Left lobe of liver (tissue), 2 donors: ENCODE results near the gene MPHOSPH6. TPM values are rescaled to one million over a fixed set of nuclear protein-coding genes. Genes with fewer than 3 reads are reported as not detected.
"Not testable (repeated sequence)": the region's sequence is repeated elsewhere in the genome, so short reads cannot be mapped to it uniquely, and the experiment has no call there.

ENCODE experiments used
- ATAC-seq: fragments of 200-7000 bp; cut with Tn5 transposase; one replicate; pipeline ENCODE4 v1.9.1; 2020; ENCODE audit warnings: mild to moderate bottlenecking, moderate library complexity
- DNase-seq: peaks from one replicate; pipeline ENCODE4 v3.0.0-alpha.2; 2020; ENCODE audit warnings: low spot score
- total RNA-seq: library from RNA; stranded (reverse); gene quantifications from one replicate; pipeline ENCODE4 v1.2.1, GENCODE V29; 2021
- donor health status: DM: no; HTN: no; CAD: no; lungs with moderate emphysema.
- donor health status: DM: no; HTN: yes; CAD: no.

MPHOSPH6 gene
- total RNA-seq, 1 donor from 2014 or later = 7.1 TPM

DNA sequence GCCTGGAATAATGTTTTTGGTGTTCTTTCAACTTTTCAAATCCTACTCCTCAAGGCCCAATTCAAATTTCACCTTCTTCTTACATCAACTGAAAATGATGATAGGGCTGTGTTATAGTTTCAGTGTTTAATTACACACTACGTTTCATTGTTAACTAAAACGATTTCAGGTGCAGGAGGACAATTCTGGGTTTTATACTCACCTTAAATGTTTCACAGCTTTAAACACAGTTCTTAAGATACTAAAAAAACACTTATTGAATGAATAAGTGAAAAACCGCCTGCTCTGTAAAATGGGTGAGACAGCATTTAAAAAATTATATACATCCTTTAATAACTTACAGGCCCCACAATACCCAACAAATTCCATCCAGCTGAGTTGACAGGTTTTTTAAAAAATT lies 6.2 kb upstream of the MPHOSPH6 start:
- no peak for DNase-seq
- no peak for ATAC-seq

DNA sequence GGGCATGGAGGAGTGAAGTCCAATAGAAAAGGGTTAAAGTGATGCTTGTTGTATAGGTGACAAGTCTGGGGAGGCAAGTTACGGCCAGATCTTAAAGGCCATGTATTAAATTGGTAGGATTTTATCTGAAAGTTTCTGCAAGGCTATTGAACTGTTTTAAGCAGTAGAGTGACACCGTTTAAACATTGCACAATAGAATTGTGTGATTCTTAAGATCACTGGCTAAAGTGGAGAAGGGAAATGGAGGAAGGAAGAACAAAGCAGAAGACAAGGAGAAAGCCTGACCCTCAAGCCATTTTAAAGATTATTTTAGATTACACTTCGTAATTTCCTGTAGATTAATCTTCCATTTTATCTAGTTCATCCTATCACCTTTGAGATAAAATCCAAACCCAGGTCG lies 5.6 kb upstream of the MPHOSPH6 start:
- DNase-seq (no peak), ATAC-seq (no peak)

DNA sequence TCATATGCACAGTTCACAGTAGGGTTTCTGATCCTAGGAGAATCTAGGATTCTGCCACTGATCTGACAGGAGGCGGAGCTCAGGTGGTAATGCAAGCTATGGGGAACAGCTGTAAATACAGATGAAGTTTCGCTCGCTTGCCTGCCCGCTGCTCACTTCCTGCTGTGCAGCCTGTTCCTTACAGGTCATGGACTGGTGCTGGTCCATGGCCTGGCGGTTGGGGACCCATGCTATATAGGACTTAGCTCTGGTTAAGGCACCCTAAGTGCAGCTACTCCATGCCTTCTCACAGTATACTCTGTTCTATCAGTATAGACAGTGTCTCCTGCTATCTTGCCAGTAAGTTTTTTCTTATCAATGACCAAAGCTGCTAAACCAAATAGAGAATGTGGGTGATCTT lies 2.4 kb downstream of the MPHOSPH6 start:
- ATAC-seq (no peak), DNase-seq (no peak)

DNA sequence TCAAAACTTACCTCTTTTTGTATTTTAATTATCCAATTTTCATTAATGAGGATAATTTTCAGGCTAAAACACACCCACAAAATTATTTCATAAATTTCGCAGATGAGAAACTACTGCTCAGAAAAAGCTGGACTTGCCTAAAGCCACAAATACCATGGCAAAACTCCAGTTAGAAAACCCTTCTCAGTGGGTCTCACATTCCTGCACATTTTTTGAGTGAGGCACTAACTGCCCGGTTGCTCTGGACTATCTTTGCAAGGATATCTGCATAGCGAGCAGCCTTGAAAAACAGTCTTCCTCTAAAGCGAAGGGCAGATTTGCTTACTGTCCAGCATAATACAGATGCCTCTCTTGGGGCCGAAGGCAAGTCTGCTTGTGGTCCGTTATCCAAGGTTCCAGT lies 9.8 kb downstream of the MPHOSPH6 start:
- ATAC-seq (no peak), DNase-seq (no peak)

DNA sequence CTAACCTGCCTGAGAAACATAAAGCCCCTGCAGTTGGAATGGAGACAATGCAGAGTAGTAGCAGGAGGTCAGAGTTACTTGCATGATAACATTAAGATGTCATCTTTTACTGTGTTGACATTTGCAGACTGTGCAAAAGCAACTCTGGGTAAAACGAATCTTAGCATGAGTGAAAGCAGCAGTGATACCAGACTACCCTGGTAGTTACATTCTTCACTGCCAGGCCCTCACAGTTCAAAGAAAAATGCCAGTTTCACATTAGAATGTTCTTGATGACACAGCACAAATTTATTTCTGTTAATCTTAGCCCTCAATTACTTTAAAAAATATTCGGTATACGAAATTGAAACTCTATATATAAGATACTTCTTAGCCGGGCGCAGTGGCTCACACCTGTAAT lies 12.2 kb downstream of the MPHOSPH6 start:
- ATAC-seq (no peak), DNase-seq (no peak)

DNA sequence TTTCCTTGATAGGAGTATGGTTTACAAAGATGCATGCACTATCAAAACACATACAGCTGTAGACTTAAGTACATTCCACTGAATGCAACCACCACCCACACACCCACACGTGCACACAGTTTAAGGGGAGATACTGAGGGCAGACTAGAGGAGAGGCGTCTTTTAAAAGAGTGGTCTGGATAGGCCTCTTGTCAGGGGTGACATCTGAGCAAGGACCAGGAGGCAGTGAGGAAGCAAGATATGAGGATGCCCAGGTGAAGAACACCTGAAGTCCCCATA lies 12.6 kb downstream of the MPHOSPH6 start:
- ATAC-seq = no peak

DNA sequence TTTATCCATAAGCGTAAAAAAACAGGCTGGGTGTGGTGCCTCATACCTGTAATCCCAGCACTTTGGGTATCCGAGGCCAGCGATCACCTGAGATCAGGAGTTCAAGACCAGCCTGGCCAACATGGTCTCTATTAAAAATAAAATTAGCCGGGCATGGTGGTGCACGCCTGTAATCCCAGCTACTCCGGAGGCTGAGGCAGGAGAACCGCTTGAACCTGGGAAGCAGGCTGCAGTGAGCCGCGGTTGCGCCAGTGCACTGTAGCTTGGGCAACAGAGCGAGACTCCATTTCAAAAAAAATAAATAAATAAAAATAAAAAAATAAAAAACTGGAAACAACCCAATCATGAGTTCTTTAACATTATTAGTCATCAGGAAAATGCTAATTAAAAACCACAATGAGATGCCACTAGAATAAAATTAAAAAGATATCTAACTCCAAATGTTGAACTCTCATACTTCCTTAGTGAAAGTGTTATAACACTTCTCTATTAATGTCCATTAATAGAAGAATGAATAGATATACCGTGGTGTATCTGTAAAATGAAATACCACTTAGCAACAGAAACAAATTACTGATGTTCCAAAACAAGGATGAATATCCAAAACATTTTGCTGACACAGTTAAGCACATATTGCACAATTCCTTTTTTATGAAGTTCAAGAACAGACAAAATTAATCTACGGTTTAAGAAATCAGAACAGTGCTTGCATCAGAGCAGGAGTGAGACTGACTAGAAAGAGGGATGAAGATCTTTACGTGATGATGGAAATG lies 13.1 kb downstream of the MPHOSPH6 start:
- DNase-seq (no peak), ATAC-seq (no peak)

More for the DNA sequence above, 12.6 kb downstream of the MPHOSPH6 start:
- no peak for DNase-seq

DNA sequence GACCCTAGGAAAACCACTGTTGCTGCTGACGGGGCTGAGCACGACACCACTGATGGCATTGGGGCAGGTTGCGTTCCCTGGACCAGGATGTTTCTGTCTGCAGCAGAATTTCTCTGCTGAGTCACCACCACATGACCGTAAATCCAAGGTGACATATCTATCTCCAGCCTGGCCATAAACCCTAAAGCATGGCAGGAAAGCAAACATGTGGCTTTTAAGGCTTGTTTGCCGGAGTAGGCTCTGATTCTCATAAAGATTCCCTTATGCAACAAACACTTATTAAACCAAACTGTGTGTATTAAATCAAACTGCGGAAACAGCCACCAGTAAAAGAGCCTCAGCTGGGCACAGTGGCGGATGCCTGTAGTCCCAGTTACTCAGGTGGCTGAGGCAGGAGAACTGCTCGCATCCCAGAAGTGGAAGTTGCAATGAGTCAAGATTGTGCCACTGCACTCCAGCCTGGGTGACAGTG lies 17.3 kb downstream of the MPHOSPH6 start:
- DNase-seq (no peak), ATAC-seq (no peak)

DNA sequence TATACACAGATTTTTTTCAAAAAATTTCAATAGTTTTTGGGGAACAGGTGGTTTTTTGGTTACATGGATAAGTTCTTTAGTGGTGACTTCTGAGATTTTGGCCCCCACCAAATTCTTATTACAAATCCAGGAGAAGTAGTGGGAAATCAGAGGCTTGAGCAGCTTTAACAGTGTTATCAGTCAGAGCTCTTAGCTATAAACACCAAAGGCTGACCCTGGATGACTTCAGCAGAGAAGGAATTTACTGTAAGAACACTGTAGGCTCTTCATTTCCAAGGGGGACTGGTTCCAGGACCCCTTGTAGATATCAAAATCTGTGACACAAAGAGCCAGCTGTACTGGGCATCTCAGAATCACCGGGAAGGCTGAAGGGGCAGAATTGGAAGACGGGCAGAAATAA lies 17.8 kb downstream of the MPHOSPH6 start:
- DNase-seq = no peak
- no peak for ATAC-seq

DNA sequence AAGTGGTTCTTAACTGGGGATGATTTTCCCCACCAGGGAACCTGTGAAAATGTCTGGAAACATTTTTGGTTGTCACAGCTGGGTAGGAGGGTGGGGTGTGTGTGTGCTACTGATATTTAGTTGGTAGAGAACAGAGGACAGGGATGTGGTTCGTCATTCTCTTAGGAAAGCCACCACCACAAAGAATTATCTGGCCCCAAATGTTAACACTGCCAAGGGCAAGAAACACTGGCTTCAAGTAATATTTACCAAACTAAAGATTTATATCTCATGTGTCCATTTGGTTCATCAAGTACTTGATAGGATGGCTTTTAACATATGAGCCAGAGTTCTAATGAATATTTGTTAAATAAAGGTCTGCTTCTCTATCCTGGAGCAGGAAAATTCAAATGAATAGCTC lies 19.5 kb downstream of the MPHOSPH6 start:
- ATAC-seq (no peak), DNase-seq (no peak)

DNA sequence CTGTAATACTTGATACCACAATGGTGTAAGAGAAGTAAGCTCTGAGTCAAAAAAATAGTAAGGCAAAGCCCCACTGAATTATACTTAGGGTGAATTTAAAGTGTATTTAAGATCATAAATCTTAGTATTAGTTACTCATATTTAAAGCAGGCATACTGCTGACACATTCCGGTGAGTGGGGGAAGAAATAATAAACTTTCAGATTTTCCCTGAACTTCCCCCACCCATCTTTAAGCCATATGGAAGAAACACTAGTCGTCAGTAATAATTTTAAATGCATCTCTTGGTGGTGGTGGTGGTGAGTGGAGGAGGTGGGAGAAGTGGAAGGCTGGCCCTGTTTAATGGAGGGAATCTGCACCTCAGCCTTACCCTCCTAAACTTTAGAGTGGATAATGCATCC lies 20.5 kb downstream of the MPHOSPH6 start:
- DNase-seq (no peak), ATAC-seq (no peak)

DNA sequence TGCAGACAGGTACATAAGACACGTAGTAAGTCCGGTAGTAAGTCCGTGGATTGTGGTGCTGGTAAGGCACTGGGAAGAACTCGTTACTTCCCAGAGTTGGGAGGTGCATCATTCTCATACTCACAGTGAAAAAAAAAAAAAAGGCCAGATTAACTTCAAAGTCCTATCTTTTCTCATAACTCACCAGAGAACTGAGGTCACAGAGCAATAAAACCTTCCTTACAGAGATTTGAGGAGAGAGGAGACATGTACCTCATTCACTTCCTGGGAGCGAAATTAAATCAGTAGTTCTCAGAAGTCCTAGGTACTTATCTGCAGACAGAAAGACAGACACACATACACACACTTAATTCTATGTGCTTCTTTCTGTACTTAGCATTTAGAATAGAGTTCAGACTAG lies 22.5 kb downstream of the MPHOSPH6 start:
- no peak for DNase-seq
- ATAC-seq = no peak

DNA sequence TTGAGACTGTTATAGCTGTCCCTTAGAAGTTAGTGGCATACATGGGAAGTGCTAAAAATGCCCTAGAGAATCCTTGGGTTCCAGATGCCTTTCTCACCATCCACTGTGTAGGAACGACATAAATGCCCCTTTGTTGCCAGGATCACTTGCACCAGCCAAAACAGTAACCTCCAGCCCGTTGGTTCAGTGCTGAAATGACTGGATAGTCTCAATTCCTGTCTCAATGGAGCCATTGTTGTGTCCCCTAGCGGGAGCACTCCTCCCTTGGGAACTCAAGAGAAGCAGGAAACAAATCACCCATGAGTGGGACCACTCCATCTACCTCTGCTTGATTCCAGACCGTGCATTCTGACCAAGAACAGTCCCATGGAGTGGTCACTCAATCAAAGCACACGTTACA lies 23.1 kb downstream of the MPHOSPH6 start:
- ATAC-seq (no peak), DNase-seq (no peak)

DNA sequence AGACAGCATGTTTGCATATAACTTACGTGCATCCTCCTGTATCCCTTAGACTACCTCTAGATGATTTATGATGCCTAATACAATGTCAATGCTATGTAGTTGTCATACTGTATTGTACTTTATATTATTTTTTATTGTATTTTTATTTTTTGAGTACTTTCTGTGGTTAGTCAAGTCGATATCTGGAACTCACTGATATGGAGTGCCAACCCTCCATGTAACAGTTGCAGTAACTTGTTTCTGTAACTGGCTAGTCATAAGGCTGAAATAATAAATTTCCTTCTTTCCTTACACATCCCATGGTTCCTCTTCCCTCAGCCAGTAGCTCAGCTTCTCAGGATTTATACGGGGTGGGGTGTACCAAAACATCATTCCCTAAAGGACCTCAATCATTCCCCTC lies 23.5 kb downstream of the MPHOSPH6 start:
- DNase-seq = no peak
- ATAC-seq = no peak

DNA sequence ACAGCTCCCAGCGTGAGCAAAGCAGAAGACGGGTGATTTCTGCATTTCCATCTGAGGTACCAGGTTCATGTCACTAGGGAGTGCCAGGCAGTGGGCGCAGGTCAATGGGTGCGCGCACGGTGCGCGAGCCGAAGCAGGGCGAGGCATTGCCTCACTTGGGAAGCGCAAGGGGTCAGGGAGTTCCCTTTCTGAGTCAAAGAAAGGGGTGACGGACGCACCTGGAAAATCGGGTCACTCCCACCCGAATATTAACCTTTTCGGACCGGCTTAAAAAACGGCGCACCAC lies 30.8 kb downstream of the MPHOSPH6 start:
- DNase-seq, ATAC-seq: not testable (repeated sequence)

DNA sequence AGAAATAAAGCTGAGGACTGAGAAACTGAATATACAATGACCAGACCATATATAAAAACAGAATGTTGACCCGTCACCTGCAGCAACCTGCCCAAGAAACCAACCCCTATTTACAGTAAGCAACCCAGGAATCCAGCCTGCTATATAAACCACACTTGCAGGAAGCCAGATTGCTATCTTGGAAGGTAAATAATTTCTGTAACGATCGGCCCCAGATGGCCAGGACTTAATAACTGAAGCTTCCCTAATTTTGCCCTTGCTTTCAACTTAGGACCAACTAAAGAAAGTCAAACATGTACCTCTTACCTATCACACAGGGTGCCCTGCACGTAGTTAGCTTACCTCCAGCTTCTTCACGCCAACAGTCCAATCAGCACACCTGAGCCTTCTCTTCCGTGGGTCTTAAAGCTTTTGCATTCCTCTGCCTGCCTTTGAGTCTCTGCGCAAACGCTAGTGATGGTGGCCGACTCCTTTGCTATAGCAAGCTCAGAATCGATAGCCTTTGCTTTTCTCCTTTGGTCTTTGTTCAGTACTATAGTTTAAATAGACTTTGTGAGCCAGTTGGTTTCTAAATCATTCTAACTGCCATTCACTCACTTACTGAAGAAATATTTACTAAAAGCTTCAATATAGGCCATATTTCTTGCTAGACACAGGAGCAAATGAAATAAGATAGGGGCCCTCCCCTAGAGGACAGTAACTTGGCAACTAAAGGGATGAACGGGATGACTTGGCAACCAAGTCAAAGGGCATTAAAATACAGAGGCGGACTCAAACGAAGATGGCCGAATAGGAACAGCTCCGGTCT lies 31.3 kb downstream of the MPHOSPH6 start:
- ATAC-seq = peak; percentile 68
- no peak for DNase-seq

DNA sequence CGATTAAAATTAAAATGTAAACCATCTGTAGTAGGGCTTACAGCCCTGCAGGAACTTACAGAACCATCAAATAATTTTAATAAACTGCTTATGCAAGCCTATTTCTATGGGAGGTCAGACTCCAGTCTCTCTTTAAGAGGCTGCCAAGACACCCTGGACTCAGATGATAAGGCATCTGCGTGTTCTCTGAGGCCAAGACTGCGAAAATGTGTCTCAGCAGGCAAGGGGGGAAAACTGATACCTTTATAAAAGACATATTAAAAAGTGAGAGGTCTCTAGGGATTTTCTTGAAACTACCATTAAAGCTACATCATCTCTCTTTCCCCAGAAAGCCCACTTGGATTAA lies 32.2 kb downstream of the MPHOSPH6 start:
- no peak for ATAC-seq
- no peak for DNase-seq

DNA sequence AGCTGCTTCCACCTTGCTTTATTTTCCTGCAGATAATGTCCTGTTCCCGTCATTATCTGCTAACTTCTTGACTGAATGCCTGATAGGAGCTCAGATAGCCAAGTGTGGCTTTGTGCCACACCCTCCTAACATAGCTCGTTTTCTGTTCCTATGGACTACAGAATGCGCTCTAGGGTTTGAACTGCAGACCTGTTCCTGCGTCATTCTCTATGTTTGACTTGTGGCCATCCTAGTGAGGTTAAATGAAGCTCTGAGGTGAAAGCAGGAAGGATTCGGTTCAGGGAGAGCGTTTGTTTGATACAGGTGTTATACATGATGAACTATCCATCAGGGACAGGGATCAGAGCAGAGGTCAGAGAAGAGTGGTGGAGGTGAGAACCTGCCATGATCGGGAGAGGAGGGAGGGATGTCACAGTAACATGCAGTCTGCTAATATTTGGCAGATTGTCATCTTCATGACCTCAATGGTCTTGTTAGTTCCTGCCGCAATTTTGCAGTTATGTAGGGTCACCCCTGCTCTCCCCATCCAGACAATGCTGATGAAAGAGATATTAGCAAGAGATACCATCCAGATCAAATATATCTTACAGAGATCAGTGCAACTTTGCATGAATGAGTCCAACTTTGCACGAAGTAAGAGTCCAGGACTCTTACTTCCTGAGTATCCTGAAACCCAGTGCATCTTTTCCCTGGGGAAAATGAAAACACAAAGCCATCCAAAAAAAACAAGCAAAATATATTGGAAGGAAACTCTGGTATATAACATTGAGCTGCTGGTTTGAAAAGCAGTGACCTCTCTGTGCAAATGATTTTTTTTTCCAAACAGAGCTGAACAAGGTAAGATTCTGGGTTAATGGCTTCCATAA lies 32.8 kb downstream of the MPHOSPH6 start:
- DNase-seq = no peak
- ATAC-seq = no peak

DNA sequence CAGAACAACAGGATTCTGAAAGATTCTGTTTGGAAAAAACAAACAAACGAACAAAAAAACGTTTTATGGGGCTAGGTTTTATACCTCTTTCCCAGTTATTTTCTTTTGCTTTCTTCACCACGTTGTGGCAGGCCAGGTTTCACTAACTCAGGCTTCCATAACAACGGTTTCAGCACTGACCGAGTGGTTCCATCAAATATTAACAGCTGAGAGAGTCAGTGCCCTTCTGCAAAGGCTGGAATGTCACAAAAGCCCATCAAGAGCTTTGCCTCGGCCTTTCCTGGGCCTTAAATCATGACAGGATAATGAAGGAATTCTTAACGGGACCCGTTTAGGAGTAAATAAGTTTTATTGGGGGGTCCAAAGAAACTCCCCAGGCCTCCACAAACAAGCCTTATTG lies 34.2 kb downstream of the MPHOSPH6 start:
- DNase-seq (no peak), ATAC-seq (peak; percentile 91)

DNA sequence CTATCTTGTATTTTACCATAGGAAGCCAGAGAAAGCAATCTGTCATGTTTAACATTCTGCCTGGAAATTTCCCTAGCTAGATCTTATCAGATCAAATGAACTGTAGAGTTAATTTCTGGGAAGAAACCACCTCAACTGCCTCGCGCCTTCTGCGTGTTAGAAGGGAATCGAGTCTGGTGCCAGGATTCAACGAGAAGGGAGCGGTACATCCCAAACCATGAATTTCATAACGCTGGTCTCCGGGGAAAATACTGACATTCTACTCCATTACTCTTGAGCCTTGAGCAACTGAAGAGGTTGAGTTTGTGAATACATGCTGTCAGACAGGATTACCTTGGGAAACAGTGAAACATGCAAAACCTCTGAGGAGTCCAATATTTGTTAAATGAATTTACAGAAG lies 35.2 kb downstream of the MPHOSPH6 start:
- ATAC-seq = no peak
- DNase-seq = no peak

DNA sequence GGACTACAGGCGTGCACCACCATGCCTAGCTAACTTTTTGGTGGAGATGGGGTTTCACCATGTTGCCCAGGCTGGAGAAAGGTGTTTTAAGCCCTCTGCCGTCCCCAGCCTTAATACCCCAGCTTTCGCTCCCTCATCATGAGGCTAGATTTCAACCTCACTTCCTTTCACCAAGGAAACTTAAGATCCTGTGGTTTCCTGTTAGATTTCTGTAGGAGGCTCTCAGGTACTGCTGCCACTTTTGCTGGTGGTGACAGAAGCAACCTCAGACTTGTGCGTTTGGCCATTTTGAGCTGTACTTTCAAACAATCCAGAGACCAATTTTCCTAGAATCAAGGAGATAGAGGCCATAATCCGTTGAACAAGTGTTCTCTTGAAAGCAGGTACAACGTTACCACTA lies 36.2 kb downstream of the MPHOSPH6 start:
- ATAC-seq (no peak), DNase-seq (no peak)

DNA sequence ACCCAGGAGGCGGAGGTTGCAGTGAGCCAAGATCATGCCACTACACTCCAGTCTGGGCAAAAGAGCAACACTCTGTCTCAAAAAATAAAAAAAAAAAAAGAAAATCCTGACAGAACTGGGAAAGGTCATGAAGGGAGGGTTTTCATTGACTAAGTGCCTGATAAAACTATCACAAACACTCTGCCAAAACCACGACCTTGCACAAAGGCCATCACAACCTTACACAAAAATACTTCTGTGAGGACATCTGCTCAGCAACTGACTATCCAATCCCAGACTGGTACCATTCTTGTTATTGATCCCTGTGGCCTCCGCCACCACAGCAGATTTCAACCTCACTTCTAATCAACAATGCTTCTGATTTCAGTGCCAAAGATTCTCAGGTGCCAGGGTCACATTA lies 40.1 kb downstream of the MPHOSPH6 start:
- DNase-seq (no peak), ATAC-seq (peak; percentile 69)
